Left lung (tissue), 10 donors: Measurements from ENCODE around the gene COA3. TPM values are rescaled to one million over a fixed set of nuclear protein-coding genes. Genes with fewer than 3 reads are reported as not detected.

Source experiments
- ATAC-seq: fragments of 200-7000 bp; cut with Tn5 transposase; one replicate; pipeline ENCODE4 v1.9.1; 2020; ENCODE audit warnings: moderate library complexity
- DNase-seq, 4 donors: peaks; one replicate each; pipeline ENCODE4 v3.0.0-alpha.2; 2013 to 2020
- H3K27ac ChIP-seq, 2 donors: fragments of 200-600 bp; sonication (generic) in 1 of 2; one replicate each; pipeline versions ENCODE4 v1.5.0 to v1.8.0; 2020 to 2021
- H3K27me3 ChIP-seq, 2 donors: fragments of 200-600 bp; sonication (generic) in 1 of 2; one replicate each; pipeline versions ENCODE4 v1.5.0 to v1.8.0; 2020 to 2021
- H3K36me3 ChIP-seq, 2 donors: fragments of 200-600 bp; sonication (generic) in 1 of 2; one replicate each; pipeline versions ENCODE4 v1.5.0 to v1.8.0; 2020 to 2021
- H3K4me1 ChIP-seq, 2 donors: fragments of 200-600 bp; one replicate each; pipeline ENCODE4 v1.8.0; 2021
- H3K4me3 ChIP-seq, 2 donors: fragments of 200-600 bp; sonication (generic) in 1 of 2; one replicate each; pipeline versions ENCODE4 v1.5.0 to v1.8.0; 2020 to 2021; ENCODE audit warnings: mild to moderate bottlenecking in 1 of 2
- H3K9me3 ChIP-seq, 2 donors: fragments of 200-600 bp; sonication (generic) in 1 of 2; one replicate each; pipeline versions ENCODE4 v1.5.0 to v1.8.0; 2020 to 2021
- intact Hi-C, 2 donors: fragments of 100-400 bp; cut with DNase I; formaldehyde crosslinking; loops; one replicate each; pipeline versions ENCODE4 v1.11.2 to v1.14.2; 2022
- polyA plus RNA-seq, 6 donors: library from polyadenylated mRNA; unstranded; fragments of 120-200 nt; gene quantifications; one replicate each; pipeline ENCODE4 v1.2.1, GENCODE V29; 2013; ENCODE audit not compliant: insufficient read length in 6 of 6
- total RNA-seq, 2 donors: library from RNA; stranded (reverse); fragmentation: NEBNext Ultra II Directional; extraction: Animal tissue kit (Norgen Biotek cat#: 25700); gene quantifications; one replicate each; pipeline ENCODE4 v1.2.1, GENCODE V29; 2021
- TF ChIP-seq, protein P1 (sequence below), 2 donors: fragments of 200-600 bp; sonication (generic) in 1 of 2; IDR thresholded peaks; one replicate each; pipeline versions ENCODE4 v1.5.0 to v1.8.0; 2021; ENCODE audit warnings: antibody characterized with exemption in 2 of 2
- donor health status: DM: no; HTN: yes; CAD: no.
- donor health status: DM: no; HTN: no; CAD: no.

Gene COA3
- total and polyA plus RNA-seq, 8 donors, result 59.1 to 96.2 (median 89.3) TPM

DNA sequence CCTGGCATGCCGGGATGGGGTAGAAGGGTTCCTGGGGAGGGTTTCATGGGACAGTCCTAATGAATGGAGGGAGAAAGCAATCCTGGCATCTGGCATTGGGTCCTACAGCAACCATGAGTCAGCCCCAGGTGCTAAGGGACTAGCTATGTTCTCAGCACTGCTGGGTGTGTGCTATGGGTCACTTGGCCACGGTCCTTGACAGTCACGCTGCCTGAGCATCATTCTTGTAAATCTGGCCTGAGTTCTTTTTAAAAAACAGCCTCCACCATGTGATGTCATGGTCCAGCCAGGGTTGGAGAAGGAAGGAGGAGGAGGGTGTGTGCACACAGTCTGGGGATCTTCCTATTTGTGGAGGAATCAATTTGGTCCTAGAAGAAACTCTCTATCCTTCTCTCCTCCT is 43.7 kb downstream of the COA3 start:
- no peaks in the 10 kb centered on the region for H3K9me3 ChIP-seq
- no peaks in the 10 kb centered on the region for H3K36me3 ChIP-seq
- H3K4me1 ChIP-seq, result peaks cover 0 to 11% of the 10 kb centered on the region in 2 donors
- no peak overlapping the region for H3K4me3 ChIP-seq
- TF ChIP-seq, protein P1, sequence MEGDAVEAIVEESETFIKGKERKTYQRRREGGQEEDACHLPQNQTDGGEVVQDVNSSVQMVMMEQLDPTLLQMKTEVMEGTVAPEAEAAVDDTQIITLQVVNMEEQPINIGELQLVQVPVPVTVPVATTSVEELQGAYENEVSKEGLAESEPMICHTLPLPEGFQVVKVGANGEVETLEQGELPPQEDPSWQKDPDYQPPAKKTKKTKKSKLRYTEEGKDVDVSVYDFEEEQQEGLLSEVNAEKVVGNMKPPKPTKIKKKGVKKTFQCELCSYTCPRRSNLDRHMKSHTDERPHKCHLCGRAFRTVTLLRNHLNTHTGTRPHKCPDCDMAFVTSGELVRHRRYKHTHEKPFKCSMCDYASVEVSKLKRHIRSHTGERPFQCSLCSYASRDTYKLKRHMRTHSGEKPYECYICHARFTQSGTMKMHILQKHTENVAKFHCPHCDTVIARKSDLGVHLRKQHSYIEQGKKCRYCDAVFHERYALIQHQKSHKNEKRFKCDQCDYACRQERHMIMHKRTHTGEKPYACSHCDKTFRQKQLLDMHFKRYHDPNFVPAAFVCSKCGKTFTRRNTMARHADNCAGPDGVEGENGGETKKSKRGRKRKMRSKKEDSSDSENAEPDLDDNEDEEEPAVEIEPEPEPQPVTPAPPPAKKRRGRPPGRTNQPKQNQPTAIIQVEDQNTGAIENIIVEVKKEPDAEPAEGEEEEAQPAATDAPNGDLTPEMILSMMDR (IDR thresholded peaks at IDR 0.05), result no peak
- no peak overlapping the region for H3K27ac ChIP-seq
- ATAC-seq (no peak), DNase-seq (no peak)
- H3K27me3 ChIP-seq, result peaks cover 0 to 21% of the 10 kb centered on the region in 2 donors
- intact Hi-C loops, result no loop called here

DNA sequence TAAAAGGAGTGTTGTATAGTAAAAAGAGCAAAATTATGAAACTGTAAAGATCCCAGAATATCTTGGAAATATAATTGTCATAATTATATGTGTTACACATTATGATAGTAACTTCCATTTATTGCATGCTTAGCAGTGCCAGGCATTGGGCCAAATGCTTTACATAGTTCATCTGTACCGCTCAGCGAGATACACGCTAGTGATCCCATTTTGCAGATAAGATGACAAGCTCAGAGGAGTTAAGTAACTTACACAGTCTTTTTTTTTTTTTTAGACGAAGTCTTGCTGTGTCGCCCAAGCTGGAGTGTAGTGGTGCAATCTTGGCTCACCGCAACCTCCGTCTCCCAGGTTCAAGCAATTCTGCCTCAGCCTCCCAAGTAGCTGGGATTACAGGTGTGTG is 46.9 kb downstream of the COA3 start:
- no peak for DNase-seq
- no peaks in the 10 kb centered on the region for H3K36me3 ChIP-seq

DNA sequence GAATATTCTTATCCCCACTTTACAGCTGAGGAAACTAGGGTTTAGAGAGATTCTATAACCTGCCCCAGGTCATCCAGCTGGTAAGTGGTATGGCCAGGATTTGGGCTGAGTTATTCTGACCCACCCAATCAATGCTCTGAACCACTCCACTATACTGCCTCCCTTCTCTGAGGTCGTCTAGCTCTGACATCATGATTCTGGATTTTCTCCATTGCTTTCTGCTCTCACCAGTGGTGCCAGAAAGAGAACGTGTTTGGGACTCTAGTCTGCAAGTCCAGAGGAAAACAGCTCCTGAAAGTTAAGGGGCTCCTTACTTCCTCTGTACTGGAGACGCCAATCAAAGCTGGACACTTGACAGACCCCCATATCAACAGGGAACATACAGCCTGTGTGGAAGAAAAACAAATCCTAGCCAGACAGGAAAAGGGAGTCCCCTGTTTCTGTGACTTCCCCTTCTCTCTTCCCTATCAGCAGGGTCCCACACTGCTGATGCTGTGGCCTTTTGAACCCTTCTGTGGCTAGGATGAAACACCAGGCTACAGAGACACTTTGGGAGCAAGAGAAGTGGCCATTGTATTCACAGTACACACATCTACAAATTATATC is 47.7 kb downstream of the COA3 start:
- Histone ChIP-seq H3K27me3 (no peaks in the 10 kb centered on the region), H3K4me1 (peaks cover 6 to 14% of the 10 kb centered on the region in 2 donors), H3K27ac (no peak overlapping the region), H3K4me3 (no peak overlapping the region), H3K9me3 (no peaks in the 10 kb centered on the region), H3K36me3 (no peaks in the 10 kb centered on the region)
- DNase-seq (no peak), ATAC-seq (peak; percentile 53)
- intact Hi-C loops, result no loop called here
- TF ChIP-seq, protein P1 (IDR thresholded peaks at IDR 0.05), result no peak

More for the DNA sequence above, 46.9 kb downstream of the COA3 start:
- Histone ChIP-seq H3K27me3 (no peaks in the 10 kb centered on the region), H3K27ac (no peak overlapping the region), H3K4me1 (peaks cover 6 to 14% of the 10 kb centered on the region in 2 donors), H3K4me3 (no peak overlapping the region), H3K9me3 (no peaks in the 10 kb centered on the region)
- TF ChIP-seq, protein P1 (IDR thresholded peaks at IDR 0.05), result no peak
- intact Hi-C loops, result no loop called here
- no peak for ATAC-seq

DNA sequence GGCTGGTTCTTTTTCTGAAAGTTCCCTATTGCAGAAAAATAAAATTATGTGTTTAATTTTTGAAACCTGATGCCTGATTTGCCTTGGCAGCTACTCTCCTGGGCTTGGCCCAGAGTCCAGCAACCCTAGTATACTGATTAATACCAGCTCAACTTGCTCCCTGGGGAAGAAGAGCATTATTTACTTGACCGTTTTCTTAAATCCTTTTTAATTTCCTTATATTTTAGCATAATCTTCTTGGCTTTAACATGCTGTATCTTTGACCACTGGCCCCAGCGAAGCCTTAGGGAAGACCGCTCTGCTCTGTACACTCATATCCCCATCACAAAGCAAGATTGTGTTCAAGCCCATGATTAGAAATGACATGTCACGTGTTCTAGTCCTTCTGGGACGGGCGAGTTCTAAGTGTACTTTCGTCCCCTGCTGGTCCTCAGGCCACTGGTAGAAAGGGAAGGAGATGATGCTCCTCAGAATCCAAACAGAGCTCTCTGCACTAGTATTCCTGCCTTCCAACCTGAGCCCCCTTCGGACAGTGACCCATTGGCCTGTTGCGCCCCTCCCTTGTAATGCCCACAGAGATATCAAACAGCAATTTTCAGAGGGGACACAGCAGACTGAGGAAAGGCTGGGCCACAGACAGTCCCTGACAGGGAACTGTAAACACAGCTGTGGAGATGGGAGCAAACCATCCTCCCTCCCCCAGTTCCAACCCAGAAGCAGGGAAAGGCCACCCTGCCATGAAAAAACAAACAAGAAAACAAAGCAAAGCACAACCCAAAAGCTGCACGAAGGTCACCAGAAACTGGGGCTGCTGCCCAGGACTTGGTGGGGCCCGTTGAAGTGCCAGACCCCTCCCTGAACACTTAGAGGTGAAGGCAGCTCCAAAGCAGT is 49.4 kb downstream of the COA3 start:
- DNase-seq, result no peak
- Histone ChIP-seq H3K36me3 (no peaks in the 10 kb centered on the region), H3K4me3 (no peak overlapping the region), H3K27ac (peak overlapping the region; percentile 31 to 42), H3K27me3 (no peaks in the 10 kb centered on the region), H3K4me1 (peaks cover 12 to 24% of the 10 kb centered on the region in 2 donors), H3K9me3 (no peaks in the 10 kb centered on the region)
- TF ChIP-seq, protein P1 (IDR thresholded peaks at IDR 0.05), result no peak
- no peak for ATAC-seq
- intact Hi-C loops, result no loop called here

DNA sequence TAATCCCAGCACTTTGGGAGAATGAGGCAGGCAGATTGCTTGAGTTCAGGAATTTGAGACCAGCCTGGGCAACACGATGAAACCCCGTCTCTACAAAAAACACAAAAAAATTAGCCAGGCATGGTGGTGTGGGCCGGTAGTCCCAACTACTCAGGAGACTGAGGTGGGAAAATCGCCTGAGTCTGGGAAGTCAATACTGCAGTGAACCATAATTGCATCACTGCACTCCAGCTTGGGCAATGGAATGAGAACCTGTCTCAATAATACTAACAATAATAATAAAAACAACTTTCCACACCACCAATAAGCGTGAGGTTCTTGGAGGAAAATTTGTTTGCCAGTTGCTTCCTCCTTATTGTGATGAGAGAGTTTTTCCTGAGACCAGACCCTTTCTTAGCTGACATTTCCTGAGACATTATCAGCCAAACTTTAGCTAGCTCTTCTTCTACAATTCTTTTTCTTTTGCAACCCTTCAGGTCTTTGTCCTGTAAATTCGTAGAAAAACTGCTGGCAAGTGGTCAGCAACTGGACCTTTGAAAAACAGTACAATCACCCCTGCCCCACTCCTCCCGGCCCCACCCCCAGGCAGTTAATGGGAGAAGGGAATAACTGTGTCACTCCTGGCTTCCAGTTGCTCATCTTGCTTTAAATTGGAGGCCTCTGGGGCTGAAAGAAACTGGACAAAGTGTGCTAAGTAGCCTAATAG is 50.1 kb downstream of the COA3 start:
- intact Hi-C loops, result no loop called here
- Histone ChIP-seq H3K4me3 (no peak overlapping the region), H3K4me1 (peaks cover 20 to 32% of the 10 kb centered on the region in 2 donors), H3K27ac (peak overlapping the region in 1 of 2 donors; percentile 31), H3K36me3 (no peaks in the 10 kb centered on the region), H3K27me3 (no peaks in the 10 kb centered on the region), H3K9me3 (no peaks in the 10 kb centered on the region)
- no peak for DNase-seq
- ATAC-seq, result no peak
- TF ChIP-seq, protein P1 (IDR thresholded peaks at IDR 0.05), result no peak
